Measurements from ENCODE around the gene NDUFB10.

The NDUFB10 gene

DNA sequence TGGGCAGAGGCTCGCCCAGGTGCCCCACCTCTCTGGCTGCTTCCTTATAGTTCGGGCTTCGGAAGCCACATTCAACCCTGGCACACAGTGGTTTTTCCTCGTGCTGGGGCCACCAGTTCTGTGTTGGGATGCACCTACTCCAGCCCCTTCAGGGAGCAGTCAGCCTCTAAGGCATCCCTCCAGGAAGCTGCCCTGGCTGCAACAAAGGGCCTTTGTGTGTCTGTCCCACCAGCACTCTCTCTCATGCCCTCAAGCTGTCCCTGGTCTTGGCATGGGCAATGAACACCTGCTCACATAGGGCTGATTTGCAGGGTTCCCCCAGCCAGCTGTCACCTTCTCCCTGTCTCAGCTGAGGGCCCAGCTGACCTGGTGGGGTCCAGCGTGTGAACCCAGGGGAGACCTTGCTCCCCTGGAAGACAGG is 22.7 kb downstream of the NDUFB10 start:
- no peak for DNase-seq (ENCODE audit: low read depth, low spot score)
- H3K27ac ChIP-seq = no peak overlapping the region

DNA sequence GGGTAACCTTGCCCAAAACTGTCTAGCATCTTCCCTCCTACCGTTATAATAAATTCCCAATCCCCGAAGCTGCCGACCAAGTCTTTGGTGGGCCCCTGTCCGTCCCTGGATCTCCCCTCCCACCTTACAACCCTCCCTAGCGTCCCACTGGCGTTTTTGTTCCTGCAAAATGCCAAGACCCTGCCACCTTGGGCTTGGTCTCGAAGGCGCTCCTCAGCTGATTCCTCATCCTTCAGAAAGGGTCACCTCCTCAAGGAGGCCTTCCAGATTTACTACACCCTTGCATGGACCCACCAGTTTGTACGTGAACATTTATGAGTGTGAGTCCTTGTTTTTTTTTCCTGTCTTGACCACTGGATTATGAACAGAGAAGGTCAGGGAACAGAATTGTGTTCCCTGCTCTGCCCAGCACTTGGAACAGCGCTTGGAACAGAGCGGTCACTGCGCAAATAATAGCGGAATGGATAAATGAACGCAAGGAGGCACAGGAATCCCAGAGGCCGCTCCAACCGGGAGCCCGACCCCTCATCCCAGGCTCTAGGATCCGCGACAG is 23.7 kb downstream of the NDUFB10 start:
- H3K27ac ChIP-seq = peak overlapping the region; percentile 31
- DNase-seq (ENCODE audit: low read depth, low spot score) = no peak

DNA sequence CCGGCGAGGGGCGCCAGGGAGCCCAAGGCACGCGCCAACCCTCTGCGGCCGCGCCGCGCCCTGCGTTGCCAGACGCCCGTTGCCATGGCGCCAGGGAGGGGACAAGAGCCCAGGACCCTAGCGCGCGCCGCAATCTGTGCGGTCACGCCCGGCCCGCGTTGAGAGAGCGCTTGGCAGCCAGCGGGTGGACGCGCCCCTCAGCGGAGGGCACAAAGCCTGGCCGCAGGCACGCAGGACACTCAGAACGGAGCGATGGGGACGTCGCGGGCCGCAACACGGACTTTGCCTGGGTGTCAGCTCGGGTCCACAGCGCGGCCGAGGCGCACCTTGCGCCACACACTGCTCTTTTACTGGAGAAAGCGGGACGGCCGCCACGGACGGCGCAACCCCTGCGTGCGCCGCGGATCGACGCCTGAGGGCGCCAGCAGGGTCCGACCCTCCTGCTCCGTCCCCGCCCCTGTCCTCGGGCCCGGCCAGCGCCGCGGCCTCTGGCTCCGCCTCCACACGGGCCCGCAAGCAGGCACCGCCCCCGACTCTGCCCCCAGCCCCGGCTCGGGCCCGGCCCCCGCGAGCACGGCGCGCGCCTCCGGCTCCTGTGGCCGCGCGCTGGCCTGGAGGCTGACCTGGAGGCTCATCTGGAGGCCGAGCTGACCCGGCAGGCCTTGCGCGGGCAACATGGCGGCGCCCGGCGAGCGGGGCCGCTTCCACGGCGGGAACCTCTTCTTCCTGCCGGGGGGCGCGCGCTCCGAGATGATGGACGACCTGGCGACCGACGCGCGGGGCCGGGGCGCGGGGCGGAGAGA is 24.4 kb downstream of the NDUFB10 start, which contains the start of gene GFER:
TSS of gene GFER (plus strand) at position 650 of the 803 bp plus-strand sequence. CDS start at position 676, 26 bp downstream.
- peak within 1 kb of the TSS; percentile 31 for H3K27ac ChIP-seq
- peak; percentile 12 for DNase-seq (ENCODE audit: low read depth, low spot score)

DNA sequence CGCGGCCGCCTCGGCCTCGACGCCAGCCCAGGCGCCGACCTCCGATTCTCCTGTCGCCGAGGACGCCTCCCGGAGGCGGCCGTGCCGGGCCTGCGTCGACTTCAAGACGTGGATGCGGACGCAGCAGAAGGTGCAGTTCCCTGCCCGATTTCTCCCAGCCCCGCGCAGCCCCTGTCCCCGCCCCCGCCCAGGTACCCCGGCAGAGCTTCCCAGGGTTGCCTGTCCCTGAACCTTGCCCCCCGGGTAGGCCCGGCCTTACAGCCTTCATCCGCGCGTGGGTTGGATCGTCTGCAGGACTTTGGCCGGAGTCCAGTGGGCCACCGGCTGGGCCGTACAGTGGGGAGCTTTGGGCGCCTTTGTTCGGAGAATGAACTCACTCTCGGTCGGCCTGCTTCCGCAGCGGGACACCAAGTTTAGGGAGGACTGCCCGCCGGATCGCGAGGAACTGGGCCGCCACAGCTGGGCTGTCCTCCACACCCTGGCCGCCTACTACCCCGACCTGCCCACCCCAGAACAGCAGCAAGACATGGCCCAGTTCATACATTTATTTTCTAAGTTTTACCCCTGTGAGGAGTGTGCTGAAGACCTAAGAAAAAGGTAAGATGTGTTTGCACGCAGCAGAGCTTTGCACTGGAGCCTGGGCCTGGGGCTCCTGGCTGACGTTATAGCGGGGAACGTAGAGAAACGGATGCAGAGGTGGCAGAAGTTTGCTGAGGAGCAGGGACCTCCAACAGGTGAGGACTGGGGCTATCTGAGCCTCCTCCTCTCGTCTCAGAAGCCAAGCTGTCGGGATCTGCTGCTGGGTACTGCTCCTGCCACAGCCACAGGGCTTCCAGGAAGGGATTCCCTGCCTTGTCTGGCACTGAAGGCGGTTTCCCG is 25.2 kb downstream of the NDUFB10 start:
- DNase-seq (ENCODE audit: low read depth, low spot score) = no peak
- peak overlapping the region; percentile 31 for H3K27ac ChIP-seq

DNA sequence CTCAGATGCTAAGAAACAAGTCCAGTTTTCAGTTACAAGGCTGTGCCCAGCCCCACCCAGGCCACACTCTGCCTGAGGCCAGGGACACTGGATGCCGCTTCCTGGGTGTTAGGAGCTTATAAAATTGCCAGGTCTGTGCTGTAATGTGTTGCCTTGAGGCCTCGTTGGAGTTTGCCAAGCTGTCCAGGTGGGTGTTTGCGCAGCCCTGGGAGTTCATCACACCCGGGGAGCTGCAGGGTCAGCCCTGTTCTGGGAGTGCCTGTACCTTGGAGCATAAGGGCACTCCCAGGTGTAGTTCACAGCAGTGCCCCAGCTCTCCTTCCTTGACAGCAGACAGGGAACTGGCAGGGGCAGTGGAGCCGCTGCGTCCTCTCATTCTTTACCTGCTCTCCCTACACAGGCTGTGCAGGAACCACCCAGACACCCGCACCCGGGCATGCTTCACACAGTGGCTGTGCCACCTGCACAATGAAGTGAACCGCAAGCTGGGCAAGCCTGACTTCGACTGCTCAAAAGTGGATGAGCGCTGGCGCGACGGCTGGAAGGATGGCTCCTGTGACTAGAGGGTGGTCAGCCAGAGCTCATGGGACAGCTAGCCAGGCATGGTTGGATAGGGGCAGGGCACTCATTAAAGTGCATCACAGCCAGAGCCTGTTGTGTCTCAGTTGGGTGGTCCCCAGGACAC is 26.3 kb downstream of the NDUFB10 start:
- no peak overlapping the region for H3K27ac ChIP-seq
- DNase-seq (ENCODE audit: low read depth, low spot score) = no peak

DNA sequence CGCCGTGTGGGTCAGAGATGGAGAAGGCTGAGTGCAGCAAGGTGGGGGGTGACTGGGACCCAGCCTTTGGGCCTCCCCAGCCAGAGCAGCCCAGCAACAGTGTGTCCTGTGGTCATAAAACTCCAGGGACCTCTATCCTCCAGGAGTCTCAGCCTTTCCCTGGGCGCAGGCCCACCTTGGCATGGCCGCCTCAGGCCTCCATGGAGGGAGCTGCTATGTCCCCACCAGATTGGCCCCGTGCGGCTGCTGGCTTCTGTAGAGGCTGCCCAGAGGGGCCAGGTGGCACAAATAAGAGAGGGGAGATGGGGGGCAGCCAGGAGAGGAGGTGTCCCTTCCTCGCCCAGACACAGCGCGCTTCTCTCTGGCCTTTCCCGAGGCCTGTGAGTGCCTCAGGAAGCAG is 27.9 kb downstream of the NDUFB10 start:
- no peak overlapping the region for H3K27ac ChIP-seq
- no peak for DNase-seq (ENCODE audit: low read depth, low spot score)

DNA sequence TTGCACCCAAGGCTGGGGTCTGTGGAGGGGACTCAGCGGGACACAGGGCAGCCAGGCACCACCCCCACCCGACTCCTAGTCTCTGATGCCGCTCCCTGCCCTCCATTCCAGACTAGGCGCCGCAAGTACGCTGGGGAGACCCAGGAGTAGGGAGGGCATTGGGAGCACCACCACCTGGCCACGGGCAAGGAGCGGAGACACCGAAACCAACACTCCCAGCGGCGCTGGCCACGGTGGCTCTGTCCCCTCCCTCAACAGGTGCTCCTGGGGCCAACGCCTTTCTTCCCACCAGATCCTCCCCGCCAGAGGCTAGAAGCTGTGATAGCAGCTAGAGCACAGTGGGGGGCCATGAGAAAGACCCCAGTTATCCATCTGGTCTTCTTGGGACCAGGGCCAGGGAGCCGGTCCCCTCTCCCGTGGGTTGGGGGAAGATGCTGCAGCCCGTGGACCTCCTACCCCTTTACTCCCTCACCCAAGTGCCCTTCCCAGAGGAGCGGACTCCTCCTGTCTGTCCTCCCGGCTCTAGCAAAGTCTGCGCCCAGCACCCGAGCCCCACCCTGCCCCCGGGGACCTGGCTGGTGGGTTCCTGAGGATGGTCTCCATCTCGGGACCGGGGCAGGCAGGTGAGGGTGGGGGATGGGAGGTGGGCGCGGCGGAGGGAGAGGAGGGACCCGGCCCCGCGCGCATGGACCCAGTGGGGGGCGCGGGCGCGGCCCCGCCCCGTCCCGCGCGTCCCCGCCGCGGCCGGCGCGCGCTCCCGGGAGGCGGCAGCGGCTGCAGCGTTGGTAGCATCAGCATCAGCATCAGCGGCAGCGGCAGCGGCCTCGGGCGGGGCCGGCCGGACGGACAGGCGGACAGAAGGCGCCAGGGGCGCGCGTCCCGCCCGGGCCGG is 30.1 kb downstream of the NDUFB10 start, which contains the start of gene SYNGR3:
TSS of gene SYNGR3 (plus strand) at position 762 of the 892 bp plus-strand sequence. CDS start 133 bp downstream, outside the sequence.
- DNase-seq (ENCODE audit: low read depth, low spot score) = no peak
- no peak within 1 kb of the TSS for H3K27ac ChIP-seq

DNA sequence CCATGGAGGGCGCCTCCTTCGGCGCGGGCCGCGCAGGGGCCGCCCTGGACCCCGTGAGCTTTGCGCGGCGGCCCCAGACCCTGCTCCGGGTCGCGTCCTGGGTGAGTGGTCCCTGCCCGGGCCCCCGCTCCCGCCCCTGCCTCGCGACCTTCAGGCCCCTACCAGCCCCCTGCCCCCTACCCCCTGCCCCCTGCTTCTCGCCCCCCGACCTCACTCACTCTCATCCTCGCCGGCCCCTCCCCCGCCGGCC is 30.7 kb downstream of the NDUFB10 start:
- no peak overlapping the region for H3K27ac ChIP-seq
- no peak for DNase-seq (ENCODE audit: low read depth, low spot score)

DNA sequence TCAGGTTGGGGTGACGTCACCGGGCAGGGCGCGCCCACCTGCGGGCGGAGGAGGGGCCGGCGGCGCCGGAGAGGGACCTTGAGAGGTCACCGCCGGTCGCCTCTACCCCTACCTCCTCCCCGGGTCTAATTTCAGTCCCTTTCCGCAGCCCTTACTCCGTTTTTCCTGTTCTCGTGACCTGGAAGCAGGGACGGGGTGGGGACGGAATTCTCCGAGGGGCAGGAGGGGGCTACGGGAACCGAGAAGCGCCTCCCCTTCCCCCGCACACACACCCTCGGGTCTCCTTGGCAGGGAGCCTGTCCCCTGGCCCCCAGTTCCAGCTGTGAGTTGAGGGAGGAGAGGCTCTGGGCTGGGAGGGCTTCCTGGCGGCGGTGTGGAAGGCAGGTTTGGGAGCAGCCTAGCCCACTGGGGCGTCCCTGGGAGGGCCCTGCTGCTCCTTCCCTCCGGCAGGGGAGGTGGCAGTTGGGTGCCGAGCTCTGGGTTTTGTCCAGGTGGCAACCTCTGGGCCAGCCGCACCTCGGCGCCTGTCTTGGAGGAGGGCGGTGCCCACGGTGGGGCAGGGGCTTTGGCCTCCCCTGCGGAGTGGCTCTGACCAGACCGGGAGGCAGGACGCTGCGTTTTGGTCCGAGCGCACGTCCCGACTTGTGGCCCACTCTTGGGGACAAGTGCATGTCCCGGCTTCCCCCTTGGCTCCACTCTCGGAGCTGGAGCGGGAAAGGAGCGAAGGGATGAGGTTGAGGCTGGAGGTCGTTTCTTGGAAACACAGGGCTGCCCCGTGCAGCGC is 31.2 kb downstream of the NDUFB10 start:
- H3K27ac ChIP-seq = no peak overlapping the region
- no peak for DNase-seq (ENCODE audit: low read depth, low spot score)

DNA sequence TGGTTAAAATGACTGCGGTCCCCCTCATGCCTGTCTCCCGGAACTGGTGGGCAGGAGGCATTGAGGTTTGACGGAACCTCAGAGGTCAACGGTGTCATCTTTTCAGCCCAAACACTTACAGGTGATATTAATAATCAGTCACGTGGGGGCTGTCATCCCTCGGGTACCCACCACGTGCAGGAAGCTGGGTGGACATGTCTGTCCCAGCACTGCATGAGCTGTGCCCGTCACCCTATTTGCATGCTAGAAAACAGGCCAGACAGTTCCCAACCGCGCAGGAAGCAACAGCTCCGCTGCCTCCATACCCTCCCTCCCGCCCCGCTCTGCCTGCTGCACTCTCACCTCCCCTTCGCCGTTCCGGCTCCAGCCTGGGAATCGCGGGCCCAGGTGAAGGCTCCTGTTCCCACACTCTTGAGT is 31.8 kb downstream of the NDUFB10 start:
- DNase-seq (ENCODE audit: low read depth, low spot score) = no peak
- no peak overlapping the region for H3K27ac ChIP-seq

DNA sequence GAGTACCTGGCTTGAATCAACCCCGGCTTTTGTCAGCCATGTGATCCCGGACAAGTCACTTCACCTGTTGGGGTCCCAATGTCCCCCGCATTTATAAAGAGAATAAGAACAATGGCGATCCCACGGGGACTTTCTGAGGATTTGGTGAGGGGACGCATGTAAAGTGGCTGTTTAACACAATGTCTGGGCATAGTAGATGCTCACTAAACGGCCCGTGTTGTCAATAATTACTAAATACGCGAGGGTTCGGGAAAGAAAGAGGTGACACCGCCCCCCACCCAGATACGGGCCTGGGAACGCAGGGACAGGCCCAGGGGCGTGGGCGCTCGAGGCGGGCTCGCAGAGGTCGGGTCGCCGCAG is 32.2 kb downstream of the NDUFB10 start:
- no peak overlapping the region for H3K27ac ChIP-seq
- DNase-seq (ENCODE audit: low read depth, low spot score) = no peak

DNA sequence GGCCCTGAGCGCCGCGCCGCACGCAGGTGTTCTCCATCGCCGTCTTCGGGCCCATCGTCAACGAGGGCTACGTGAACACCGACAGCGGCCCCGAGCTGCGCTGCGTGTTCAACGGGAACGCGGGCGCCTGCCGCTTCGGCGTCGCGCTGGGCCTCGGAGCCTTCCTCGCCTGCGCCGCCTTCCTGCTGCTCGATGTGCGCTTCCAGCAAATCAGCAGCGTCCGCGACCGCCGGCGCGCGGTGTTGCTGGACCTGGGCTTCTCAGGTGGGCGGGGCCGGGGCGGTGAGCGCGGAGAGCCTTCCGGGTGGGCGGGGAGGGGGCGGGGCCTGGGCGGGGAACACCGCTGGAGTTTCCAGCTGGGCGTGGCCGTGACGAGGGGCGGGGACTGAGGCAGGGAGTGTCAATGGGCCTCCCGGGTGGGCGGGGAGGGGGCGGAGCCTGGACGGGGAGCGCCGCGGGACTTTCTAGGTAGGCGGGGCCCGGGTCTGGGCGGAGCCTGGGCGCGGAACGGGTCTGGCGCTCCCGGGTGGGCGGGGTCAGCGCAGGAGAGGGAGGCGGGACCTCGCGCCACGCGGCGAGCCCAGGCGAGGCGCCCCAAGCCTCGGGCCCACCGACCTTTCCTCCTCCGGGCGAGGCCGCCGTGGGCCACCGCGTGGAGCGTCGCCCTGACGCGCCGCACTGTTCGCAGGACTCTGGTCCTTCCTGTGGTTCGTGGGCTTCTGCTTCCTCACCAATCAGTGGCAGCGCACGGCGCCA is 32.8 kb downstream of the NDUFB10 start:
- DNase-seq (ENCODE audit: low read depth, low spot score) = peak; percentile 27
- no peak overlapping the region for H3K27ac ChIP-seq

DNA sequence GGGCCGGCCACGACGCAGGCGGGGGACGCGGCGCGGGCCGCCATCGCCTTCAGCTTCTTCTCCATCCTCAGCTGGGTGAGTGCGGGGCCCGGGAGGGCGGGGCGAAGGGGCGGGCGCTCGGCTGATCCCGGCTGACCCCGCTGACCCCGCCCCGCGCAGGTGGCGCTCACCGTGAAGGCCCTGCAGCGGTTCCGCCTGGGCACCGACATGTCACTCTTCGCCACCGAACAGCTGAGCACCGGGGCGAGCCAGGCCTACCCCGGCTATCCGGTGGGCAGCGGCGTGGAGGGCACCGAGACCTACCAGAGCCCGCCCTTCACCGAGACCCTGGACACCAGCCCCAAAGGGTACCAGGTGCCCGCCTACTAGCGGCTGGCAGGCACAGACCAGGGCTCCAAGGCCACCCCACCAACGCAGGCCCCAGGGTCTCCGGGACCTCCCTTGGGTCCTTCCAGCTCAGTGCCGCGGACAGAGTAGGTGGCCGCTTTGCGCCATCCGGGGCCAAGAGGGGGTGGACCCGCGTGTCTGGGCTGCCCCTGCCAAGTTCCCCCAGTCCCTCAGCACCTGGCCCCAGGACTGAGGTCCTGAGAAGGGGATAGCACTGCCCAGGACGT is 33.5 kb downstream of the NDUFB10 start:
- H3K27ac ChIP-seq = peak overlapping the region; percentile 85
- no peak for DNase-seq (ENCODE audit: low read depth, low spot score)

DNA sequence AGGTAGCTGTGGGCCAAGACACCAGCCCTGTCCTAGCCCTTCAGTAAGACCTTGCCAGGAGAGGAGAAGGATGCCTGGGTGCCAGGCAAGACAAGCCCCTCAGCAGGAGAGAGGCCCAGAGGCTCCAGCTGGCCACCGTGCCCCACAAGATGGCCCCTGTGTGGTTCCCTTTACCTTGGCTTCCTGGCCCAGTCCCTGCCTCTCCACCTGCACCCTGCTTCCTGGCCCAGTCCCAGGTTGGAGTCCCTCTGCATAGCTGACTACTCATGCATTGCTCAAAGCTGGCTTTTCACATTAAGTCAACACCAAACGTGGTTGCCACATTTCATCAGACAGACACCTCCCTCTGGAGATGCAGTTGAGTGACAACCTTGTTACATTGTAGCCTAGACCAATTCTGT is 34.4 kb downstream of the NDUFB10 start:
- DNase-seq (ENCODE audit: low read depth, low spot score) = peak; percentile 43
- H3K27ac ChIP-seq = peak overlapping the region; percentile 85

DNA sequence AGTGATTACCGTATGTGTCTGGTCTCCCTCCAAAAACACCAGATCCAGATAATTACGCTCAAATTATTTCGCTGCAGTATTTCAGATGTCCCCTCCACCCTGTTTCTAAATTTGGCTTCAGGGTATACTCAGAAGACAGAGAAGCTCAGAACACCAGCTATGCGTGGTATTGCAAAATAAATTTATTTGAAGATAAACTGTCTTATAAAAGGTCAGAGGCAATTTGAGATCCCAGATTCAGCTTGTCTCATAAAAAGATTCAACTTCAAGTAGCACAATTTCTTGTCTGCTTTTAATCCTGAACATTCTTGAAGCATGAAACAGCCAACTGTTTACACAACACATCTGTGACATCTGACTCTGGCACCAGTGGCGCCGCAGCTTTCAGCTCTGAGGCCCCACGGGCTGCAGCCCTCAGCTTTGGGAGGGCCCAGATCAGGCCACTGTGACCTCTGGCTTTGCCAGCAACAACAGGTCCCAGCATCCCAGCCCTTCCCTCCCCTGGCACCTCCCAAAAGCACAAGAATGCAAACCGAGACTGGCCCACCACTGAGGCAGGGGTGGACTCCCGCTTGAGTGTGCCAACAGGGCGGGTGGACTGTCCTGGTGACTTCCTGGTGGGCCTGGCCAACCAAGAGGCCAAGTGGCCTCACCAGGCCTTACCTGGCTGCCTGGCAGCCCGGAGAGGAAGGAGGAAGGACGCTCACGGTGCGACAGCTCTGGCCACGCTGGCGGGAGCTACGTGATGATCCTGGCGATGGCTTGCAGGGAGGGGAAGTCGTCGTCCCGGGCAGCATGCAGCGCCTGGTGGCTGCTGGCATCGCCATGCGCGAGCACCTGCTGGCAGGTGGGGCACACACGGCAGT is 38.4 kb downstream of the NDUFB10 start:
- no peak overlapping the region for H3K27ac ChIP-seq
- no peak for DNase-seq (ENCODE audit: low read depth, low spot score)

DNA sequence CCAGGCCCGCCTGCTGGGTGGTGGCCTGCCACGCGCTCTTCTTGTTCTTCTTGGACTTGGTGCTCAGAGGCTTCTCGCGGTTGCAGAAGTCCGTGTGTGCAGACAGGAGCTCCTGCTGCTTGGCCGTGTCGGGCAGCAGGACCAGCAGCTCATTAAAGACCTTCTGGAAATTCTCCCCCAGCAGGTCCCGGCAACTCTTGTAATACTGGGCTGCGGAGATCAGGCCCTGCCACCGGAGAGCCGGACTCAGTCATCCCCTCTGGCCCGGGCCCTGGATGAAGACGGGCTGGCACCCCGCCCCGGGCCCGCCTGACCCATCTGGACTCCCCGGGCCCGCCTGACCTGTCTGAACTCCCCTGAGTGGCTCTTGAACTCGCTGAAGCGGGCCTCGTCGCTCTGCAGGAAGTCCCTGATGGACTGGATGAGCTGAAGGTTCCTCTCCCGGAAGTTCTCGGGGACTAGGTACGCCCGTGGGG is 39.1 kb downstream of the NDUFB10 start:
- no peak for DNase-seq (ENCODE audit: low read depth, low spot score)
- no peak overlapping the region for H3K27ac ChIP-seq

All from epithelial cell of prostate (primary cell).